CD1c-positive myeloid dendritic cell (primary cell): ENCODE measurements around the gene DNAJC12.
A peak's percentile ranks its signal among the peaks of the same experiment; 100 is the strongest.
"Not testable (repeated sequence)": the region's sequence is repeated elsewhere in the genome, so short reads cannot be mapped to it uniquely, and the experiment has no call there.

Experiments used
- DNase-seq: peaks from one replicate; pipeline ENCODE4 v3.0.0-alpha.2; 2016; ENCODE audit errors: extremely low spot score

DNAJC12 gene

GRCh38 chr10:67839951-67840350 is 2.0 kb upstream of the DNAJC12 start:
- peak; percentile 74 for DNase-seq

DNA sequence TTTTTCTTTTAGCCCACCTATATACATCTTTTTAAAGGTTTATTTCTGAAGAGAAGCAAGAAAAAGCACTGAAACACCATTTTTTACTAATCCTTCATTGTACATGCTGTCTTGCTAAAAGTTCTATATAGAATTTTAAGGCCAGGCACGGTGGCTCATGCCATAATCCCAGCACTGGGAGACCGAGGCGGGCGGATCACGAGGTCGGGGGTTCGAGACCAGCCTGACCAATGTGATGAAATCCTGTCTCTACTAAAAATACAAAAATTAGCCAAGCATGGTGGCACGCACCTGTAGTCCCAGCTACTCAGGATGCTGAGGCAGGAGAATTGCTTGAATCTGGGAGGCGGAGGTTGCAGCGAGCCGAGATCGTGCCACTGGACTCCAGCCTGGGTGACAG is 1.5 kb upstream of the DNAJC12 start:
- DNase-seq, result not testable (repeated sequence)

- DNase-seq, result no peak
Observed at GRCh38 chr10:67836972-67837371, 1.0 kb downstream of the DNAJC12 start.

DNA sequence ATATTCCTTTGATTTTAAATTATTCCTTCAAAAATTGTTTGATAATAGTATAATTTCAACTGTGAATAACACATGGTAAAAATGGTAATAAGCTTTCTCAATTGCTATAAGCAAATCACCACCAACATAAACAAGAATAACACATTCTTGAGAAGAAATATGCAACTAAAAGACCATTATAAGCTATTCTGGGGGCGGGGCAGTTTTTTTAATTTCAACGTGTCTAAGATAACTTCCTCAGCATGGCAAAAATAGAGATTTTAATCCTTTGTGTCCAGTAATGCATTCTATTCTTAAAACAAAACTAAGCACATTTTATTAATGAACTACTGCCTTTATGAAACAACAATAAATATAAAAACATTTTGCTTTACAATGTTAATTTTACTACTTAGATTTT is 1.5 kb downstream of the DNAJC12 start:
- DNase-seq, result no peak

DNA sequence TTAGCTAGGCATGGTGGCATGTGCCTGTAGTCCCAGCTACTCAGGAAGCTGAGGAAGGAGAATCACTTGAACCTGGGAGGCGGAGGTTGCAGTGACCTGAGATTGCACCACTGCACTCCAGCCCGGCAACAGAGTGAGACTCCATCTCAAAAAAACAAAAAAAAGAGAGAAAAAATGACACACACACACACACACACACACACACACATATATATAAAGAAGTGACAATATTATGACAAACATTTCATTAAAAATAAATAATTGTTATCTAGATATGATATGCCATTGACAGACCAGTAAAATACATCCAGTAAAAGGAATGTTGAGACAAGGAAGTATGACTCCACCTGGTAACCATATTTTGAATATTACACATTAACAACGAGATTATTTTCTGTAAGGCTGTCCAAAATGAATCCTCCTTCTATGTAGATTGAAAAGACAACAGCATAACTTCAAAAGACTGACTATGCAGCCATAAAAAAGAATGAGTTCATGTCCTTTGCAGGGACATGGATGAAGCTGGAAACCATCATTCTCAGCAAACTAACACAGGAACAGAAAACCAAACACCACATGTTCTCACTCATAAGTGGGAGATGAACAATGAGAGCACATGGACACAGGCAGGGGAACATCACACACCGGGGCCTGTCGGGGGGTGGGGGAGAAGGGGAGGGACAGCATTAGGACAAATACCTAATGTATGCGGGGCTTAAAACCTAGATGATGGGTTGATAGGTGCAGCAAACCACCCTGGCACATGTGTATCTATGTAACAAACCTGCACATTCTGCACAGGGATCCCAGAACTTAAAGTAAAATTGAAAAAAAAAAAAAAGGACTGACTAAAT is 2.2 kb downstream of the DNAJC12 start:
- DNase-seq, result not testable (repeated sequence)

DNA sequence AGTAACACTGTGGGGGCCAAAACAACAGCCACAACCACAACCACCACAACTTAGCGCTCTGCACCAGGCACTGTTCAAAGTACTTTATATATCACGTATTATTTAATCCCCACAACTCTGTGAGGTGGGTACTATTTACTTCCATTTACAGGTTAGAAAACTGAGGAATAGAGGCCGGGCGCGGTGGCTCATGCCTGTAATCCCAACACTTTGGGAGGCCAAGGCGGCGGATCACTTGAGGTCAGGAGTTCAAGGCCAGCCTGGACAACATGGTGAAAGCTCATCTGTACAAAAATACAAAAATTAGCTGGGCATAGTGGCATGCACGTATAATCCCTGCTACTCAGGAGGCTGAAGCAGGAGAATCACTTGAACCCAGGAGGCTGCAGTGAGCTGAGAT is 3.6 kb downstream of the DNAJC12 start:
- DNase-seq, result no peak

DNA sequence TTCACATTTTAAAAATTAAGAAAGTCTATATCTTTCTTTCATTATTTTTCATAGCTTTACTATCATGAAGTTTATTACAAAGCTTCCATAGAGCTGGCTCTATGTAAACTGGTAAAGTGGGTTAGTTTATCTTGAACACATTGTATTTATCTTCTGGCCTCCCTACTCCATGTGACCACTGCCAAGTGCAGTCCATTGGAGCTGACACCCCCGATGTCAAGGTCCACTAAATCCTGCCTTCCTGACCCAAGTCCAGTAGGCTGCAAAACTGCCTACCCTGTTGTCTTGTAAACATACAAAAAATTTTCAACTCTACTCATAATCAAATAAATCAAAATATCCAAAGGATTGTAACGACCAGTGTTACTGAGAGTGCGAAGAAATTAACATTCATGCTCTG is 10.2 kb downstream of the DNAJC12 start:
- no peak for DNase-seq

DNA sequence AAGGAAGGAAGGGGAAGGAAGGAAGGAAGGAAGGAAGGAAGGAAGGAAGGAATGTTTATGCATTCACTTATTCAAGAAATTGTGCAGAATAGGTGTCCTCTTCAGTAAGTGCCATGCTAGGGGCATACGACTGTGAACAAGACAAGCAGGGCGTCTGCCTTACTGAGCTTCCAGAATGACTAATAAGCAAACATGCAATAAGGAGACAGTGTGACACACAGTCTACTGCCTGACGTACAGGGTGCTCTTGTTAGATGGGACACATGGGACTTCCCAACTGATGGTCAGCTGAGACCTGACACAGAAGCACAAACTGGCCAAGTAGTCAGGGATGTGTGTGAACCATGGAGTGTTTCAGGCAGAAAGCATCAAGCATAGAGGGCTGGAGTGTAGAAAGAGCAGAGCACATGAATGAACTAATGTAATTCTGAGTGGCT is 18.2 kb downstream of the DNAJC12 start:
- no peak for DNase-seq

GRCh38 chr10:67818323-67818722 is 19.7 kb downstream of the DNAJC12 start:
- DNase-seq, result no peak

DNA sequence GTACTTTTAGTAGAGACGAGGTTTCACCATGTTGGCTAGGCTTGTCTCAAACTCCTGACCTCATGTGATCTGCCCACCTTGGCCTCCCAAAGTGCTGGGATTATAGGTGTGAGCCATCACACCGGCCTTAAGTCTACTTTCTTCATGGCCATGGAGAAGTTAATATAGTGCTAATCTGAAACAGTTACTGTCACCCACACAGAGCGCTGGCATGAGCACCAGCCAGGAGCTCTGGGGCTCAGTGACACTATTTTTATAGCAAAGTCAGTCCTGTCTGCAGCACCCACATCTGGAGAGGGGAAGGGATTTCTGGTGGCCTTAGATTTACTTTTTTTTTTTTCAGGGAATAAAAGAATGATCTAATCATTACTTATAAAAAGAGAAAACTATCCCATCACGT is 21.3 kb downstream of the DNAJC12 start:
- DNase-seq, result no peak

DNA sequence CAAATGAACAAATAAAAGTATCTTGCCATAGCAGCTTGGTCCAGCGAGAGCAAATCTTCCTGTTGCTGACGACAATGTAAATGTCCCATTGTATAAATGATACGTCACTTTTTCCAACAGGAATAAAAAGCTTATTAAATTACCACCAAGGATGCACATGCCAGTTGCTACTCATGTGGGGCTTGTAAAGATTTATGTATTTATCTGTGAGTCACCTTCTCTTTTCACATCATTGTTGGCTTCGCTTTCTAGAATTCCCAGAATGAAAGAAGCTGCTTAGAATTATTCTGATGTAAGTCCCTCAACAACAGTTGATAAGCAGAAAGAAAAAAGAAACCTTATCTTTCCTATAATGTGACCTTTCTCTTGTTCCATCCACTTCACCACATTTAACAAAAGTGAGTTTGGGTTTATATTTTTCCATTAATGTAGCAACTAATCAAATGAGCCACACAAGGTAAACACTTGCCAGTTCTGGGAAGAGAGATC is 22.4 kb downstream of the DNAJC12 start:
- DNase-seq, result no peak

- DNase-seq, result no peak
Observed at GRCh38 chr10:67812007-67812406, 26.0 kb downstream of the DNAJC12 start.

- no peak for DNase-seq
Observed at GRCh38 chr10:67809107-67809506, 28.9 kb downstream of the DNAJC12 start.

- no peak for DNase-seq
Observed at GRCh38 chr10:67808704-67809103, 29.3 kb downstream of the DNAJC12 start.

GRCh38 chr10:67807855-67808456 is 30.0 kb downstream of the DNAJC12 start:
- no peak for DNase-seq

GRCh38 chr10:67804395-67804678 is 33.7 kb downstream of the DNAJC12 start:
- no peak for DNase-seq

DNA sequence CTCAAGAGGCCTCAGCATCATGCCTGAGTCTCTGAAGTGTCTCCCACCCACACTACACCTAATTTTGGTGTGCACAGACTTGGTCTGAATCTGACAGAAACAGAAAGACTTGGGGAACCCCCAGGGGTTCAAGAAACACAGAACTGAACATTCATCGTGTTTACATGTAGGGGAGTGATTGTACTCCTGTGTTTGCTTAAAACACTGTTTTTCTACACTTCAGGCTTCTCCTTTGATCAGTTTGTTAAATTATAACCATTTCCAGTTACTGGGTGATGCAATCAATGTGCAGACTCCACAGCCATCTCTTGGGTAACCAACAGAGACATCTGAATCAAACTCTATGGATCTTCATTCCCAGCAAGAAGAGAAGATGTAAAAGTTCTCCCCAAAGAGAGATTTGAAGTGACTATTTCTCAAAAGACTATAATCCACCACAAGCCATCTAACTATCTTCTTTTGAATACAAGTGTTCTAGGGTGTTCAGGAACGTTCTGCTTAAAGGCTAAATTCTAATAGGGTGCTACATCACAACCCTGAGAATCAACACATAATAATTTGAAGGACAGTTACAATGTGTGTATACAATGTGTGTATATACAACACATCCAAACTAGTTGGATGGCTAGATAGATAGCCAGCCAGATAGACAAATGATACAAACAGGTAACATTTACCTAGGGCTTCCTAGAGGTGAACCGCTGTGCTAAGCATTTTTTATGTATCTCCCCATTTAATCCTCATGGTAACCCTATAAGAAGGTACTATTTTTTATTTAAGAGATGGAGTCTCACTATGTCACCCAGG is 34.2 kb downstream of the DNAJC12 start:
- no peak for DNase-seq

DNA sequence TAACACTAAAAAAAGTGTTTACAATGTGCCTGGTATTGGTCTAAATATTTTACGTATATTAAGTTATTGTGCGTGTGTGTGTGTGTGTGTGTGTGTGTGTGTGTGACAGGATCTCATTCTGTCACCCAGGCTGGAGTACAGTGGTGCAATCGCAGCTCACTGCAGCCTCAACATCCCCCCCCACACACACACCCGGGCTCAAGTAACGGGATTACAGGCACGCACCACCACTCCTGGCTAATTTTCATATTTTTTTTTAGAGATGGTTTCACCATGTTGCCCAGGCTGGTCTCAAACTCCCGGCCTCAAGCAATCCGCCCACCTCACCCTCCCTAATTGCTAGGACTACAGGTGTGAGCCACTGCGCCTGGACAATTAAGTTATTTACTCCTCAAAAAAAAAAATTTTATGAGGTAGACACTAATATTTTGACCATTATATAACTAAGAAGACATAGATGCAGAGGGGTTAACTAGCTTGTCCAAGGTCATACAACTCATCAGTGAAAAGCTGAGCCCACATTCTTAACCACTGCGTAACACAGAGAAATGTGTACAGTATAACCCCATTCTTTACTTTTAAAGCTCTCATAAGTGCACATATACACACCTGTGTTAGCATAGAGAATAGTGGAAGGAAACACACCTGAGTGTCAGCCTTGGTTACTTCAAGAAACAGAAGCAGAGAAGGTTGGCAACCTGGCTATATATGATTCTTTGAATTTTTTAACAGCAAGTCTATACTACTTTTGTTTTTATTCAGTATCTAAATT is 35.0 kb downstream of the DNAJC12 start:
- DNase-seq, result no peak

GRCh38 chr10:67801118-67801517 is 36.9 kb downstream of the DNAJC12 start:
- no peak for DNase-seq

GRCh38 chr10:67794909-67795460 is 43.0 kb downstream of the DNAJC12 start:
- no peak for DNase-seq

- DNase-seq, result no peak
Observed at GRCh38 chr10:67794256-67794655, 43.7 kb downstream of the DNAJC12 start.

- no peak for DNase-seq
Observed at GRCh38 chr10:67793313-67793712, 44.7 kb downstream of the DNAJC12 start.
